B cell (primary cell): ENCODE results near the gene SAP30. TPM values are rescaled to one million over a fixed set of nuclear protein-coding genes. Genes with fewer than 3 reads are reported as not detected.

Experiments
- ATAC-seq: fragments of 200-7000 bp; cut with Tn5 transposase; one replicate; pipeline ENCODE4 v1.10.0; 2021; ENCODE audit warnings: low read depth, mild to moderate bottlenecking, moderate number of reproducible peaks, moderate library complexity
- CTCF ChIA-PET: fragments of 350-600 bp; sonication (Branson Sonifier 250); formaldehyde crosslinking; loops from one replicate; lab custom pipeline; 2021; ENCODE audit warnings: antibody characterized with exemption, inconsistent platforms; lab: Charles Lee
- POLR2A ChIA-PET: fragments of 350-600 bp; sonication (Branson Sonifier 250); formaldehyde crosslinking; loops from one replicate; lab custom pipeline; 2021; ENCODE audit warnings: antibody characterized with exemption; lab: Charles Lee
- DNase-seq: peaks from one replicate; pipeline ENCODE4 v3.0.0; 2013
- H2AFZ ChIP-seq: 2 replicates; pipeline ENCODE4 v1.6.1; 2012; ENCODE audit warnings: mild to moderate bottlenecking, low read depth, low read length; ENCODE audit not compliant: insufficient read depth, poor library complexity, severe bottlenecking
- H3K27ac ChIP-seq, 2 donors: 1 replicate in 1 of 2; 2 replicates in 1 of 2; pipeline ENCODE4 v1.5.1; 2012 to 2013; ENCODE audit warnings: low read length in 2 of 2, mild to moderate bottlenecking in 2 of 2, moderate library complexity in 1 of 2
- H3K27me3 ChIP-seq, 4 experiments: fragments of 200-600 bp in 1 of 4; sonication (generic) in 1 of 4; replicated peaks in 1 of 4; 1 replicate in 2 of 4; 2 replicates in 2 of 4; pipeline versions ENCODE4 v1.6.1 to v1.7.0; 2013 to 2016; ENCODE audit warnings: low read length in 3 of 4, mild to moderate bottlenecking in 2 of 4, mixed read lengths in 1 of 4, moderate library complexity in 1 of 4; ENCODE audit not compliant: insufficient read depth in 4 of 4, control insufficient read depth in 3 of 4; ENCODE audit errors: control extremely low read depth in 1 of 4
- H3K36me3 ChIP-seq, 2 experiments: replicated peaks in 1 of 2; 1 replicate in 1 of 2; 2 replicates in 1 of 2; pipeline versions ENCODE4 v1.6.1 to v1.7.1; 2013; ENCODE audit warnings: low read length in 1 of 2; ENCODE audit not compliant: insufficient read depth in 2 of 2, control insufficient read depth in 1 of 2; ENCODE audit errors: control extremely low read depth in 1 of 2, extremely low read depth in 1 of 2
- H3K4me1 ChIP-seq, 2 donors: fragments of 200-600 bp in 1 of 2; sonication (generic) in 1 of 2; 1 replicate in 1 of 2; 2 replicates in 1 of 2; pipeline versions ENCODE4 v1.5.1 to v1.6.1; 2013 to 2017; ENCODE audit warnings: low read length in 2 of 2; ENCODE audit not compliant: control insufficient read depth in 2 of 2, insufficient read depth in 2 of 2
- H3K4me2 ChIP-seq: replicated peaks from 2 replicates; pipeline ENCODE3; 2012; ENCODE audit warnings: mild to moderate bottlenecking, low read depth, low read length; ENCODE audit not compliant: poor library complexity, severe bottlenecking
- H3K4me3 ChIP-seq, 5 experiments: fragments of 200-600 bp in 1 of 5; sonication (generic) in 1 of 5; 1 replicate in 3 of 5; 2 replicates in 2 of 5; pipeline versions ENCODE4 v1.5.1 to v1.7.0; 2011 to 2016; ENCODE audit warnings: low read length in 4 of 5, mild to moderate bottlenecking in 4 of 5, low read depth in 2 of 5, control low read depth in 1 of 5, moderate library complexity in 1 of 5; ENCODE audit not compliant: insufficient read depth in 1 of 5; ENCODE audit errors: control extremely low read depth in 1 of 5, extremely low read depth in 1 of 5
- H3K79me2 ChIP-seq: fragments of 200-600 bp; sonication (generic); one replicate; pipeline ENCODE4 v1.6.0; 2016; ENCODE audit warnings: low read length; ENCODE audit not compliant: control insufficient read depth, insufficient read depth
- H3K9ac ChIP-seq: fragments of 200-600 bp; sonication (generic); 2 replicates; pipeline ENCODE4 v1.6.1; 2017; ENCODE audit warnings: mild to moderate bottlenecking, low read length, moderate library complexity
- H3K9me3 ChIP-seq, 3 donors: one replicate each; pipeline versions ENCODE4 v1.6.1 to v1.7.1; 2013; ENCODE audit warnings: low read length in 2 of 3; ENCODE audit not compliant: control insufficient read depth in 2 of 3, insufficient read depth in 1 of 3; ENCODE audit errors: control extremely low read depth in 1 of 3
- H4K20me1 ChIP-seq: 2 replicates; pipeline ENCODE4 v1.6.0; 2012; ENCODE audit warnings: mild to moderate bottlenecking, low read length; ENCODE audit not compliant: insufficient read depth, control insufficient read depth, poor library complexity, severe bottlenecking
- H3K27ac Mint-ChIP-seq: one replicate; pipeline ENCODE4 v1.8.0; 2021; ENCODE audit warnings: mixed read lengths
- H3K27me3 Mint-ChIP-seq: one replicate; pipeline ENCODE4 v1.8.0; 2021; ENCODE audit warnings: mixed read lengths
- H3K4me1 Mint-ChIP-seq: one replicate; pipeline ENCODE4 v1.8.0; 2021; ENCODE audit warnings: mixed read lengths
- H3K4me3 Mint-ChIP-seq: one replicate; pipeline ENCODE4 v1.8.0; 2021; ENCODE audit warnings: mixed read lengths
- H3K9me3 Mint-ChIP-seq: one replicate; pipeline ENCODE4 v1.8.0; 2022; ENCODE audit warnings: mixed read lengths; ENCODE audit not compliant: insufficient read depth
- CTCF ChIP-seq: fragments of 200-600 bp; IDR thresholded peaks from one replicate; pipeline ENCODE4 v1.8.0; 2022; ENCODE audit warnings: antibody characterized with exemption, mild to moderate bottlenecking
- EZH2 ChIP-seq: IDR thresholded peaks from 2 replicates; pipeline ENCODE4 v1.6.1; 2012; ENCODE audit warnings: borderline replicate concordance, low read depth, mild to moderate bottlenecking, moderate library complexity, low read length; ENCODE audit not compliant: insufficient read depth, poor library complexity, severe bottlenecking
- WGBS: methylation state at CpG from one replicate; pipeline ENCODE4 v1.1.5; 2013; ENCODE audit warnings: missing lambda C conversion rate; ENCODE audit not compliant: insufficient coverage; 5-methylcytosine and 5-hydroxymethylcytosine counted together
- intact Hi-C: fragments of 100-400 bp; cut with micrococcal nuclease; formaldehyde crosslinking; loops from one replicate; pipeline ENCODE4 v1.10.0; 2022
- polyA plus RNA-seq: library from polyadenylated mRNA; depleted of rRNA; stranded (reverse); fragments of >200 nt; gene quantifications from 2 replicates; pipeline ENCODE4 v1.2.3, GENCODE V29; 2012
- total RNA-seq, 2 donors: library from RNA; stranded (reverse); fragments of 120-200 nt in 1 of 2; gene quantifications; 1 replicate in 1 of 2; 2 replicates in 1 of 2; pipeline versions ENCODE4 v1.2.3 to v1.2.4, GENCODE V29; 2013 to 2022

The SAP30 gene
- total and polyA plus RNA-seq, 2 donors (not counting 1 experiment from before 2014, with no cell fraction given): 2.5 to 3.5 TPM

GRCh38 chr4:173367946-173368345 is 2.8 kb upstream of the SAP30 start:
- H3K4me2 ChIP-seq: no peak overlapping the region
- H3K27ac ChIP-seq: no peak overlapping the region
- H3K27me3 Mint-ChIP-seq: no peaks in the 10 kb centered on the region
- POLR2A ChIA-PET: interaction anchor here (1.4 kb wide), 1 partner anchor 34 kb away, joined by 6 read pairs; the partner anchor contains the start of gene HMGB2
- H4K20me1 ChIP-seq: no peaks in the 10 kb centered on the region
- no peaks in the 10 kb centered on the region for H3K9me3 ChIP-seq
- H2AFZ ChIP-seq: no peak overlapping the region
- H3K36me3 ChIP-seq: no peaks in the 10 kb centered on the region
- H3K79me2 ChIP-seq: peaks cover 6% of the 10 kb centered on the region
- CTCF ChIA-PET: interaction anchor here (1.6 to 3.9 kb wide), 2 partner anchors 34 to 49 kb away, joined by 3 to 28 read pairs; partner anchors contain the start of gene HMGB2
- ATAC-seq (no peak), DNase-seq (no peak)
- 55% methylated on average over 3 of the region's 4 CpGs for WGBS
- peaks cover 18% of the 10 kb centered on the region for H3K4me1 Mint-ChIP-seq
- H3K27me3 ChIP-seq: no peaks in the 10 kb centered on the region
- intact Hi-C loops: no loop called here
- TF ChIP-seq EZH2 (no peak), CTCF (no peak)
- H3K4me3 Mint-ChIP-seq: no peak overlapping the region
- H3K4me1 ChIP-seq: peaks cover 9 to 12% of the 10 kb centered on the region in 2 donors
- H3K4me3 ChIP-seq: no peak overlapping the region
- H3K27ac Mint-ChIP-seq: no peak overlapping the region
- no peaks in the 10 kb centered on the region for H3K9me3 Mint-ChIP-seq
- no peak overlapping the region for H3K9ac ChIP-seq

- Mint-ChIP-seq H3K4me1 (peaks cover 21% of the 10 kb centered on the region), H3K9me3 (no peaks in the 10 kb centered on the region), H3K27ac (peak overlapping the region; percentile 88), H3K27me3 (peaks cover 3% of the 10 kb centered on the region), H3K4me3 (peak overlapping the region; percentile 100)
- ATAC-seq: peak; percentile 23
- WGBS: 0% methylated on average over 7 of the region's 14 CpGs
- Histone ChIP-seq H3K4me3 (peak overlapping the region; percentile 81 to 100 (median 99)), H3K9me3 (no peaks in the 10 kb centered on the region), H3K27ac (peak overlapping the region; percentile 84 to 88), H4K20me1 (no peaks in the 10 kb centered on the region), H3K36me3 (no peaks in the 10 kb centered on the region), H2AFZ (peak overlapping the region; percentile 99), H3K4me1 (peaks cover 9 to 12% of the 10 kb centered on the region in 2 donors), H3K9ac (peak overlapping the region; percentile 94), H3K27me3 (peaks cover 0 to 2% (median 0%) of the 10 kb centered on the region in 4 experiments), H3K4me2 (peak overlapping the region; percentile 99), H3K79me2 (peaks cover 6% of the 10 kb centered on the region)
- DNase-seq: no peak
- TF ChIP-seq EZH2 (no peak), CTCF (no peak)
- intact Hi-C loops: loop anchor here (1.0 to 5.0 kb wide), 2 partner anchors 36 to 47 kb away; partner anchors contain the start of gene HMGB2
- POLR2A ChIA-PET: interaction anchor here (1.0 to 4.5 kb wide), 5 partner anchors 14 to 913 kb away, joined by 3 to 134 read pairs (median 6); partner anchors contain the start of genes CEP44, FBXO8, GALNT7 and HMGB2
- CTCF ChIA-PET: interaction anchor here (1.0 to 3.9 kb wide), 5 partner anchors 14 to 200 kb away, joined by 3 to 28 read pairs (median 4); partner anchors contain the start of gene HMGB2
Measured at GRCh38 chr4:173370130-173370476, 651 bp upstream of the SAP30 start.
